Lower lobe of right lung (tissue), 2 donors: ENCODE data around the gene NMU. TPM values are rescaled to one million over a fixed set of nuclear protein-coding genes. Genes with fewer than 3 reads are reported as not detected.
"Not testable (repeated sequence)": the region's sequence is repeated elsewhere in the genome, so short reads cannot be mapped to it uniquely, and the experiment has no call there.

ENCODE experiments used
- ATAC-seq, 2 donors: fragments of 200-7000 bp; cut with Tn5 transposase; one replicate each; pipeline ENCODE4 v1.9.1; 2020 to 2022; ENCODE audit warnings: mild to moderate bottlenecking in 2 of 2, moderate library complexity in 2 of 2
- DNase-seq: peaks from one replicate; pipeline ENCODE4 v3.0.0-alpha.2; 2020
- H3K27ac ChIP-seq: fragments of 200-600 bp; one replicate; pipeline ENCODE4 v1.8.0; 2022
- H3K27me3 ChIP-seq: fragments of 200-600 bp; one replicate; pipeline ENCODE4 v1.8.0; 2022; ENCODE audit warnings: low read depth
- H3K36me3 ChIP-seq: fragments of 200-600 bp; one replicate; pipeline ENCODE4 v1.8.0; 2022; ENCODE audit warnings: mild to moderate bottlenecking
- H3K4me1 ChIP-seq: fragments of 200-600 bp; one replicate; pipeline ENCODE4 v1.8.0; 2022
- H3K4me3 ChIP-seq: fragments of 200-600 bp; one replicate; pipeline ENCODE4 v1.8.0; 2022; ENCODE audit warnings: mild to moderate bottlenecking
- H3K9me3 ChIP-seq: fragments of 200-600 bp; one replicate; pipeline ENCODE4 v1.8.0; 2022
- CTCF ChIP-seq: fragments of 200-600 bp; IDR thresholded peaks from one replicate; pipeline ENCODE4 v1.8.0; 2022; ENCODE audit warnings: antibody characterized with exemption, mild to moderate bottlenecking
- intact Hi-C: fragments of 100-400 bp; cut with DNase I; formaldehyde crosslinking; loops from one replicate; pipeline ENCODE4 v1.11.0; 2022
- total RNA-seq: library from RNA; stranded (reverse); fragmentation: NEBNext Ultra II Directional; extraction: Animal tissue kit (Norgen Biotek cat#: 25700); gene quantifications from one replicate; pipeline ENCODE4 v1.2.1, GENCODE V29; 2021
- donor health status: DM: no; HTN: yes; CAD: no; lungs with severe emphysema.

NMU gene
- total RNA-seq, 1 donor from 2014 or later = 0.83 TPM

GRCh38 chr4:55604996-55605395, 31.1 kb downstream of the NMU start:
- H3K4me3 ChIP-seq = no peak overlapping the region
- H3K4me1 ChIP-seq = no peaks in the 10 kb centered on the region
- ATAC-seq = no peak
- no peak overlapping the region for H3K27ac ChIP-seq
- no peaks in the 10 kb centered on the region for H3K9me3 ChIP-seq
- TF ChIP-seq CTCF = no peak
- intact Hi-C loops = no loop called here
- no peaks in the 10 kb centered on the region for H3K27me3 ChIP-seq
- DNase-seq = no peak
- H3K36me3 ChIP-seq = no peaks in the 10 kb centered on the region

- TF ChIP-seq CTCF = no peak
- ATAC-seq = no peak
- intact Hi-C loops = no loop called here
Measured at GRCh38 chr4:55600640-55601039, 35.5 kb downstream of the NMU start.

GRCh38 chr4:55598641-55599040, 37.5 kb downstream of the NMU start:
- no peaks in the 10 kb centered on the region for H3K4me1 ChIP-seq
- no peaks in the 10 kb centered on the region for H3K9me3 ChIP-seq
- no peaks in the 10 kb centered on the region for H3K27me3 ChIP-seq
- H3K36me3 ChIP-seq = no peaks in the 10 kb centered on the region
- no peak overlapping the region for H3K4me3 ChIP-seq
- intact Hi-C loops = no loop called here
- DNase-seq = no peak
- ATAC-seq = no peak
- no peak overlapping the region for H3K27ac ChIP-seq
- TF ChIP-seq CTCF = no peak

More at GRCh38 chr4:55600640-55601039, 35.5 kb downstream of the NMU start:
- no peaks in the 10 kb centered on the region for H3K27me3 ChIP-seq
- no peak overlapping the region for H3K4me3 ChIP-seq
- no peak overlapping the region for H3K27ac ChIP-seq
- no peaks in the 10 kb centered on the region for H3K4me1 ChIP-seq
- H3K9me3 ChIP-seq = no peaks in the 10 kb centered on the region
- DNase-seq = no peak
- no peaks in the 10 kb centered on the region for H3K36me3 ChIP-seq

- H3K27ac ChIP-seq = no peak within 1 kb of the TSS
- no peak for DNase-seq
- no peak for TF ChIP-seq CTCF
Measured at GRCh38 chr4:55592014-55592413, 44.1 kb downstream of the NMU start, which contains the start of gene PDCL2. Gene PDCL2, minus strand, starts transcription at chr4:55592245. Its CDS starts 136 bp downstream, at chr4:55592109.

GRCh38 chr4:55588160-55588559, 47.9 kb downstream of the NMU start:
- Histone ChIP-seq H3K4me1 (no peaks in the 10 kb centered on the region), H3K4me3 (no peak overlapping the region), H3K36me3 (no peaks in the 10 kb centered on the region), H3K27me3 (no peaks in the 10 kb centered on the region), H3K27ac (no peak overlapping the region), H3K9me3 (peaks cover 5% of the 10 kb centered on the region)
- intact Hi-C loops = no loop called here
- no peak for ATAC-seq
- DNase-seq = no peak
- TF ChIP-seq CTCF = no peak

More at GRCh38 chr4:55592014-55592413, 44.1 kb downstream of the NMU start, which contains the start of gene PDCL2:
- H3K9me3 ChIP-seq = no peaks in the 10 kb centered on the region
- H3K4me1 ChIP-seq = no peaks in the 10 kb centered on the region
- no peaks in the 10 kb centered on the region for H3K27me3 ChIP-seq
- ATAC-seq = no peak
- no peaks in the 10 kb centered on the region for H3K36me3 ChIP-seq
- intact Hi-C loops = no loop called here
- H3K4me3 ChIP-seq = no peak within 1 kb of the TSS

GRCh38 chr4:55582773-55583172, 53.3 kb downstream of the NMU start:
- H3K27ac ChIP-seq, H3K27me3 ChIP-seq, H3K9me3 ChIP-seq, DNase-seq, H3K4me3 ChIP-seq, intact Hi-C loops, ATAC-seq, H3K36me3 ChIP-seq, H3K4me1 ChIP-seq: not testable (repeated sequence)
